ENCODE data around the gene CYP8B1.

CYP8B1 gene

DNA sequence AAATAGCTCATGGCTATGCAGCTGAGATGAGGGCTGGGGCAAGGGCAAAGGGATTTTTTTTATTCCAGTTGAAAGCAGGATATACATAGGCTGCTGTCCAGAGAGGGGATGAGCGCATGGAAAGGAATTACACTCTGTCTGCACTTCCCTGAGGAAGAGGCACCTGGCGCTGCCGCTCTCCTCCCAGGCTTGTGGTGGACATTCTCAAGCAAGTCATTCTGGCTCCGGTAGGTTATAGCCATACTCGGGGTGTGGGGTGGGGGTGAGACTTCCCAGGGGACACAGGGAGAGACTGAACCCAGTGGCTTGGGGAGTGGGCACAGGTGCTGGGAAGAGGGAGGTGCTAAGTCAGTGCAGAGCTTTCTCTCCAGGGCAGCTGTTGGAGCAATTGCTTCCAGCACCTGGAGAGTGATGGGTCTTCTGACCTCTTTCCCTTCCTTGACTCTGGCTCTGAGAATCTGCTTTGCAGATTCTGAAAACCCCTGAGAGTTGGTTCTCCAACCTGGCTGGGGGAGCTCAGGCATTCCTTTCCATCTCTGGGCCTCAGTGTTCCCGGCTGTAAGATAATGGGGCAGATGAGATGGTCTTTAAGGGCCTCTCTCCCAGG, 24.3 kb downstream of the CYP8B1 start:
- Mint-ChIP-seq H3K27ac (no peak overlapping the region), H3K4me3 (no peak overlapping the region), H3K36me3 (ENCODE audit: low read depth) (no peaks in the 10 kb centered on the region), H3K4me1 (peaks cover 16% of the 10 kb centered on the region), H3K27me3 (peaks cover 2% of the 10 kb centered on the region), H3K9me3 (no peaks in the 10 kb centered on the region)
- no peak for ATAC-seq
- DNase-seq: no peak

DNA sequence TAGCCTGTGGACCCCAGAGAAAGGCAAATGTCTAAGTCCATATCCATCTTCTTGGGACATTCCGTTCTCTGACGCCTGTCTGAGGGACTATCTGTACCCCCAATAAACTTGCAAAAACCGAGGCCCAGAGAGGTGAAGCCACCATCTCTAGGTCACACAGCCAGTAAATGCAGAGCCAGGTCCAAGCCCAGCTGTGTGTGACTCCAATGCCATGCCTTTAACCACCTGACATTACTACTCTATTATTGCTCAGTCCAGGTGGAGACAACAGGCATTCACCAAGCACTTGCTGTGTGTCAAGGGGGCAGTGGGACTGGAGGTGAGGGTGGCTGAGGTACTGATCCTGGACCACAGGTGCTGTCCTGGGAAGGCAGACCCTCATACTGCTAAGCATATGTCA, 25.4 kb downstream of the CYP8B1 start:
- Mint-ChIP-seq H3K36me3 (ENCODE audit: low read depth) (no peaks in the 10 kb centered on the region), H3K27ac (no peak overlapping the region), H3K9me3 (no peaks in the 10 kb centered on the region), H3K27me3 (peaks cover 2% of the 10 kb centered on the region), H3K4me1 (peaks cover 23% of the 10 kb centered on the region), H3K4me3 (no peak overlapping the region)
- ATAC-seq (no peak), DNase-seq (no peak)

DNA sequence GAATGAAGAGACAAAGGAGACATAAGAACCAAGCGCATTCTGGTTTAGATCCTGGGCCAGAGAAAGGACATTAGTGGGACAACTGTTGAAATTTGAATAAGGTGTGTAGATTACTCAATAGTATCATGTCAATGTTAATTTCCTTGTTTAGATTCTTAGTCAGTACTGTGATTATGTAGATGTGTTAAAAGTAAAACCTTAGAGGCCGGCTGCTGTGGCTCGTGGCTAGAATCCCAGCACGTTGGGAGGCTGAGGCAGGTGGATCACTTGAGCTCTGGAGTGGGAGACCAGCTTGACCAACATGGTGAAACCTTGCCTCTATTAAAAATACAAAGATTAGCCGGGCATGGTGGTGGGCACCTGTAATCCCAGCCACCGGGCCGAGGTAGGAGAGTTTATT, 26.7 kb downstream of the CYP8B1 start:
- ATAC-seq: no peak
- H3K27me3 Mint-ChIP-seq: peaks cover 1% of the 10 kb centered on the region
- H3K27ac Mint-ChIP-seq: no peak overlapping the region
- DNase-seq: no peak
- H3K9me3 Mint-ChIP-seq: no peaks in the 10 kb centered on the region
- no peaks in the 10 kb centered on the region for H3K36me3 Mint-ChIP-seq (ENCODE audit: low read depth)
- H3K4me1 Mint-ChIP-seq: peaks cover 23% of the 10 kb centered on the region
- H3K4me3 Mint-ChIP-seq: no peak overlapping the region

DNA sequence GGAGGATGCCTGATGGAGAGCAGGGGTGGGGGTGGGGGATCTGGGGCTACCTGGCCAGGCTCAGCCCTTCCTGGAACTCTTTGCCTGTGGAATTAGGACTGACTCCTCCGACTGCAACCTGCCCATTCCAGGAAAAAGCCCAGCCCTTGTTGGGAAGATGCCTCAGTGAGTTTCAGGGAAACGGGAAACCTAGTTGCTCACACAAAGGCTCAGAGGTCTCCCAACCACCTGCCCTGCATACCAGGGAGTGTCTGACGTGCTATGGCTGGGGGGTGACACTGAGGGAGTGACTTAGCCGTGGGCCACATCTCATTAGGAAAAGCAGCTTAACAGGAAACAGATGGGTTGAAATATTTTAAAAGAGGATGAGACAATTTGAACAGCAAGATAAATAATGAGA, 27.9 kb downstream of the CYP8B1 start:
- ATAC-seq (no peak), DNase-seq (no peak)
- Mint-ChIP-seq H3K4me3 (no peak overlapping the region), H3K9me3 (no peaks in the 10 kb centered on the region), H3K36me3 (ENCODE audit: low read depth) (no peaks in the 10 kb centered on the region), H3K4me1 (peaks cover 23% of the 10 kb centered on the region), H3K27me3 (no peaks in the 10 kb centered on the region), H3K27ac (peak overlapping the region; percentile 72)

DNA sequence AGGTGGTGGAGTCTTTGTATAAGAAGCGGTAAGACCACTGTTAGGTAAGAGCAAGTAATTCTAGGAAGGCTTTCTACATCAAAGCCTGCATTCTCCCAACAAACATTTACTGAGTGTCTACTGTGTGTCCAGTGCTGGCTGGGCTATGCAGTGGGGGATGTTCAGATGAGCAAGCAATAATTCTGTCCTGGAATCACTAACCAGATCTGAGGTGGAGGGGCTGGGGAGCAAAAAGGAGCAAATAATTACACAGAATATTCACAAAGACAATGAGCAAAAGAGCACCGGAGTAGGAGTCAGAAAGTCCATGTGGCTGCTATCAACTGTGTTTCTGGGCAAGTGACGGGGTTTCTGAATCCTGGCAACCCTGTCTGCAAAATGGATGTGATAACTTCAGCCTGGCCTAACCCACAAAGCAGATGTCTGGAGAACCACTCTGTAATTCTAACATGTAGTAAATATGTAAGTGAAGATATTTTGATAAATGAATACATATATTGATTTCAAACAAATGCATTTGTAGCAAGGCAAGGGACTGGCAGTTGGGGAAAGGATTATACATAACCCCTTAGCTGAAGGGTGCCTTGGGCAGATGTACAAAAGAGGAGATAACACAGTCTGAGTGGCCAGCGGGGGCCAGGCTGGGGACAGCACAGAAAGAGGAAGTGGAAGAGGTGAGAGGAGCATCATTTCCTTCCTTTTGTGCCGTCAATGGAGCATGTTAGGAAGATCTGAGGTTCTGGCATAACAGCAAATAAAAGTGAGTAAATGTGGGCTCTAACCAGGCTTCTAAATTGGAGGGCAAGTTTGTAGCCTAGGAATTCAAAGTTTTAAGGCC, 28.8 kb downstream of the CYP8B1 start:
- DNase-seq (peak; percentile 25), ATAC-seq (peak; percentile 44)
- Mint-ChIP-seq H3K4me3 (peak overlapping the region; percentile 21), H3K27me3 (no peaks in the 10 kb centered on the region), H3K4me1 (peaks cover 23% of the 10 kb centered on the region), H3K9me3 (no peaks in the 10 kb centered on the region), H3K27ac (peak overlapping the region; percentile 72), H3K36me3 (ENCODE audit: low read depth) (no peaks in the 10 kb centered on the region)

DNA sequence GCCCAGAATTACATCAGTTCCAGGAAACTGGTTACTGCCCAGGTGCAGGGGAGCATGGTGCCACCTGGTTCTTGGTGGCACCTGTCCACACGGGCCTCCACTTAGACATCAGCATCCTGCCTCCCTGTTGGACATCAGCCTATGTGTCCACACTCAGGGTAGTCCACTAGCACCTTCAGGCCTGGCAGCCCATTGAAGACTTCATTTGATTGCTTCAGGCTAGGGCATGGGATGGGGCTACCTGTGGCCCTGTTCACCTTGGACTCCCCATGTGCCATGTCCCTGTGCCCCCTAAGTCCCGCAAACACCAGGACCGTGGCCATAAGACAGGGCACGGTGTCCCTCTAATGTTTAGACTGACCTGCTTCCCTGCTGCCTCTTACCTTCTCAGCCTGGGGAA, 30.9 kb downstream of the CYP8B1 start:
- Mint-ChIP-seq H3K27ac (no peak overlapping the region), H3K27me3 (no peaks in the 10 kb centered on the region)

DNA sequence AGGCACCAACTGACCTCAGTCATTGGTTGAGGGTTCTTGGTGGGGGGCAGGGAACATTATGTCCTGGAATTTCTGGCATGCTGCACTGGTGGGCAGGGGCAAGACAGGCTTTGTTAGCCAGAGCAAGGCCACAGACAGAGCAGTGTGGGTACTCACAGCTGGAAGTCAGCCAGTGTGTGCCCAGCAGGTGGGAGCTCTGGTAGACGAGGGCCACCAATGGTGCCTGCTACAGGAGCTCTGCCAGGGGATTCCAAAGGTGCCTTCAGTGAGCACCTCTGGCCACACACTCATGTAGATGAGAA, 31.3 kb downstream of the CYP8B1 start:
- Mint-ChIP-seq H3K9me3 (no peaks in the 10 kb centered on the region), H3K36me3 (ENCODE audit: low read depth) (no peaks in the 10 kb centered on the region), H3K4me3 (no peak overlapping the region), H3K4me1 (peaks cover 23% of the 10 kb centered on the region), H3K27me3 (no peaks in the 10 kb centered on the region), H3K27ac (no peak overlapping the region)
- ATAC-seq (no peak), DNase-seq (no peak)

More for the DNA sequence above, 30.9 kb downstream of the CYP8B1 start:
- no peaks in the 10 kb centered on the region for H3K36me3 Mint-ChIP-seq (ENCODE audit: low read depth)
- ATAC-seq (no peak), DNase-seq (no peak)
- H3K4me3 Mint-ChIP-seq: no peak overlapping the region
- H3K9me3 Mint-ChIP-seq: no peaks in the 10 kb centered on the region
- H3K4me1 Mint-ChIP-seq: peaks cover 23% of the 10 kb centered on the region

DNA sequence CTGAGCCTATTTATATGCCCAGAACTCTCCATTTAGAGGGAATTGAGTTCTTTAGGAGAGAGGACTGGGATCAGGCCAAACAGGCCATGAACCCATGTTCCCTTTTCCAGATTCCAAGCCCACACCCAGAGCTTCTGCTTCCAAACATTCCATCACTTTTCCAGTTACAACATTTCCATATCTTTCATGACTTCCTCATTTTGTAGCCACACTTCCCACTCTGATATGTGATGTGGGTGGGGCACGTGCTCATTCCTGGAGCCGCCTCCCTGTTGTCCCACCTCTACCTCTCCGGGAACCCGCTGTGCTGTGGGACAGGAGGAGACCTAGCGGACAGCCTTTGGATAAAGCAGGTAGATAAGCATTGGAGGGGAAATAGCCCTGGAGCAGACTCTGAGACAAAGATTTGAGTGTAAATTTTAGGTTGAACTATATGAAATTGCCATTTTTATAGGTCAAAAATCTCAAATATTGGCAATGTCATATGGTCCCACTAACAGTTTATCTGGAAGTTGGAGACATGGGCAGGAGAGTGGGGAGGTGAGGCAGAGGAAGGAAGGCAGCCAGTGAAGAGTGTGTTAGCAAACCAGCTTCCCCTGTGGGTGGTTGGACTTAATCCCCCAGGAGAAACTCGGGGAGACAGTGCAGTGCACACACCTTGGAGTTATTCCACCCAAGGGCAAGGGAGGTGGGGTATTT, 31.8 kb downstream of the CYP8B1 start:
- no peak for DNase-seq
- Mint-ChIP-seq H3K27ac (no peak overlapping the region), H3K27me3 (no peaks in the 10 kb centered on the region), H3K4me3 (no peak overlapping the region), H3K4me1 (peaks cover 23% of the 10 kb centered on the region), H3K9me3 (no peaks in the 10 kb centered on the region), H3K36me3 (ENCODE audit: low read depth) (no peaks in the 10 kb centered on the region)
- no peak for ATAC-seq

DNA sequence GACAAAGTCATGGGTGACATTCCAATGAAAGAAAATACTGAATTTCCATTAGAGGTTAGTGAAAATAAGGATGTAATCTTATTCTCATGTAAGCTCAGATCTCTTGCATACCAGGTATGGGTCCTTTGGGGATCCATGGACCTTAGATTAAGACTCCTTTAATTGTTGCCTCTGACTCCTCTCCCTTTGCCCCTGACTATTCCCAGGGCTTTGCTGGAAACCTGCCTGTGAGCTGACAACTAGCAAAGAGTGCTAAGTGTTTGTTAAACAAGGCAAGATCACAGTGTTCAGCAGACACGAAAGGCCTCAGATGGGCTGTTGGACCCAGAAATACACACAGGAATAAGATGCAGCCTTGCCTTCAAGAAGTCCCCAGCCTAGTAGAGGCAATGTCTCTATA, 34.3 kb downstream of the CYP8B1 start:
- peaks cover 8% of the 10 kb centered on the region for H3K4me1 Mint-ChIP-seq
- no peaks in the 10 kb centered on the region for H3K36me3 Mint-ChIP-seq (ENCODE audit: low read depth)
- no peaks in the 10 kb centered on the region for H3K9me3 Mint-ChIP-seq
- no peaks in the 10 kb centered on the region for H3K27me3 Mint-ChIP-seq
- DNase-seq (no peak), ATAC-seq (no peak)
- H3K27ac Mint-ChIP-seq: no peak overlapping the region
- H3K4me3 Mint-ChIP-seq: no peak overlapping the region

DNA sequence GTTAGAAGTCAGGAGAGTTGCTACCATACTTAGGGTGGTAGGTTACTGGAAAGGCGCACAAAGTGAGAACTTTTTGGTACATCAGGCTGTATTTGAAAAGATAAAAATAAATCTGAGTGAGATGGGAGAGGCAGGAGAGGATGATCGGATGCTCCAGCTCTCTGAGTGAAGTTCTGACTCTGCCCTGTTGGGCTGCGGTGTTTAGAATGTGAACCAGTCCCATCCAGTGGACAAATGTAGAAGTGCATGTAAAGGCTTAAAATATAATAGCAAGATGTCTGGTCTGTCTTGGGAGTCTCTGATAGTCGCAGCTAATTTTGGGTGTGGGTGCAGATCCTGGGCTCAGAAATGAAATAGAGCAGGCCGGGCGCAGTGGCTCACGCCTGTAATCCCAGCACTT, 36.1 kb downstream of the CYP8B1 start:
- peak; percentile 80 for ATAC-seq
- Mint-ChIP-seq H3K36me3 (ENCODE audit: low read depth) (no peaks in the 10 kb centered on the region), H3K27me3 (no peaks in the 10 kb centered on the region), H3K9me3 (no peaks in the 10 kb centered on the region), H3K4me1 (no peaks in the 10 kb centered on the region), H3K27ac (no peak overlapping the region), H3K4me3 (no peak overlapping the region)
- no peak for DNase-seq

DNA sequence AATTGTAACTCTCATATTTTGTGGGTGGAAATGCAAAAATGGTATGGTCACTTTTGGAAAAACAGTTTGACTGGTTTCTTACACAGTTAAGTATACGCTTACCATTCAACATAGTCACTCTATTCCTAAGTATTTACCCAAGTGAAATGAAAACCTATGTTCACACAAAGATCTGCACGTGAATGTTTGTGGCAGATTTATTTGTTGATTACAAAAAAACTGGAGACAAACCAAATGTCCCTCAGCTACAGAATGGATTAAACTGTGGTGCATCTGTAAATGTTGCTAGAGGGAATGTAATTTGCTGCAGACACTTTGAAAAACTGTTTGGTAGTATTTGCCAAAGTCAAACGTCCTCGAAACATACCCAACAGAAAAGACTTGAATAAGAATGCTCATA, 37.1 kb downstream of the CYP8B1 start:
- Mint-ChIP-seq H3K4me3 (no peak overlapping the region), H3K27ac (no peak overlapping the region), H3K4me1 (no peaks in the 10 kb centered on the region), H3K36me3 (ENCODE audit: low read depth) (no peaks in the 10 kb centered on the region), H3K27me3 (peaks cover 2% of the 10 kb centered on the region), H3K9me3 (no peaks in the 10 kb centered on the region)
- ATAC-seq (no peak), DNase-seq (no peak)

DNA sequence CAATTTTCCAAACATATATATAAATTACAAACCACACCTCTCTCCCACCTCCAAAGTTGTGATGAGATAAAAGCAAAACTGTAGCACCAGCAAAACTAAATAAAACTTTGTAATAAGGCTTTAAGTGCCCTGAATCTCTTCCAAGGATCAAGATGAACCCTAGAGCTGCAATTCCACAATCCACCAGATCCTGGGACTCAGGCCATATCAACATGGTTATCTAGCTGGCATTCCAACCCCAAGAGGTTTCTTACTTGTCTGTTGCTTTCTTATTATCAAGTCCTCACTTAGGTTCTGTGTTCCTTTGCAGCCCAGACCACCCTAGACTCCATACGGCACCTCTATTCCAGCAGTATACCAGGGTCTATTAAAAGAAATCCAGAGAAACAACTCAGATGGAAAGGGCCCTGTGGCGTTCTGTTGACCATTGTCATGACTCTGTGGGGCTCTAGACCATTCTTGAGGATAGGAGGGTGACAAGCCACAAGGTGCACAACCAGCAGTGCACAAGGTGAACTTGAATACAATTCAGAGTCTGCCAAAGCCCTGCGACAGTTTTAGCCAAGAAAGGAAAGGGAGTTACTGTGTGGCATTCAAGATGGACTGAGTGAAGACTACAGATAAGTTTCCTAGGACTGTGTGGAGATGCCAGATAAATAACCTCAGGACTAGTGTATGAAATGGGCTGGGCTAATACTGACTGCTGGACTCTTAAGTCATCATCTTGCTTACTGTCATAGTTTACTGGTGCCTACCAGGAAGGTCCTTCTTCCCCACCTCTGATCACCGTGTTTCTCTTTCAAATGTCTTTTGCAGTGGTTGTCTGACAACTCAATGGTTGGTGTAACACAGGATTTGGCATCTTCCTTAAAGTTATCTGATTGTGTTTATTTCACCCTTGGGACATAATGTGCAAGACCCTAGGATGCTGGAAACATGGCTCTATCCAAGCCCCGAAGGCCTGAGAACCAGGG, 39.2 kb downstream of the CYP8B1 start:
- Mint-ChIP-seq H3K27me3 (peaks cover 2% of the 10 kb centered on the region), H3K4me1 (no peaks in the 10 kb centered on the region), H3K9me3 (no peaks in the 10 kb centered on the region), H3K4me3 (no peak overlapping the region), H3K27ac (no peak overlapping the region), H3K36me3 (ENCODE audit: low read depth) (no peaks in the 10 kb centered on the region)
- ATAC-seq (no peak), DNase-seq (no peak)

DNA sequence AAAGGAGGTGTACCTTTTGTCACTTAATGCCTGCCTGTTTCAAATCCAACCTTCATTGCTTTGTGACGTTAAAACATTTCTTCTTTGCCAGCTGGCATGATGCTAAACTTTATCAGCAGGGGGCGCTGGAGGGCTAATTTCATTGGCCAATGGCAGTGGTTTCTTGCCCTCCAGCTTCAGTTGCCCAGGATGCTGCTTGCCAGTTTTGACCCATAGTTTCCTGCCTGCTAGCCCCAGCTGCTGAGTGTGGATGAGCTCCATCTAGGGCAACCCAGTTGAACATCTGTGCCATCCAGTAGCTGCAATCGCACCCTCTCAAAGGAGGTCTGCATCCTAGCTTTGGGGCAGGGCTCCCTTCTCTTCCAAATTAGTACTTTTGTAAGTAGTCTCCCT, 44.4 kb downstream of the CYP8B1 start:
- DNase-seq: peak; percentile 87
- Mint-ChIP-seq H3K4me1 (no peaks in the 10 kb centered on the region), H3K27ac (no peak overlapping the region), H3K27me3 (peaks cover 3% of the 10 kb centered on the region), H3K9me3 (no peaks in the 10 kb centered on the region), H3K36me3 (ENCODE audit: low read depth) (no peaks in the 10 kb centered on the region), H3K4me3 (no peak overlapping the region)
- peak; percentile 49 for ATAC-seq
